Right kidney (tissue), 9 donors: ENCODE results near the gene CD52.

Source experiments
- DNase-seq: peaks from one replicate; pipeline ENCODE4 v3.0.0-alpha.2; 2016
- long read RNA-seq, 8 donors: transcript quantifications; one replicate each; lab custom pipeline, GENCODE V29; 2026

CD52 gene
- long read RNA-seq, donor 1, transcript CD52-201 (2 exons, 468 nt), result major isoform, 7 of 7 reads
- long read RNA-seq, donor 1, partial matches to known transcripts, result 0 of 7 reads
- long read RNA-seq, donor 1, other reads (novel, unspliced or antisense), result 0 of 7 reads
- long read RNA-seq, donor 2, partial matches to known transcripts, result 0 of 1 reads
- long read RNA-seq, donor 2, other reads (novel, unspliced or antisense), result 0 of 1 reads
- long read RNA-seq, donor 3, partial matches to known transcripts, result 0 of 1 reads
- long read RNA-seq, donor 3, other reads (novel, unspliced or antisense), result 0 of 1 reads
- long read RNA-seq, donor 4, partial matches to known transcripts, result 0 of 2 reads
- long read RNA-seq, donor 4, other reads (novel, unspliced or antisense), result 0 of 2 reads
- long read RNA-seq, donor 5, transcript CD52-201 (2 exons, 468 nt), result major isoform, 9 of 9 reads
- long read RNA-seq, donor 5, partial matches to known transcripts, result 0 of 9 reads
- long read RNA-seq, donor 5, other reads (novel, unspliced or antisense), result 0 of 9 reads
- long read RNA-seq, donor 6, partial matches to known transcripts, result 0 of 4 reads
- long read RNA-seq, donor 6, other reads (novel, unspliced or antisense), result 0 of 4 reads
- long read RNA-seq, donor 7, transcript CD52-201 (2 exons, 468 nt), result major isoform, 11 of 11 reads
- long read RNA-seq, donor 7, partial matches to known transcripts, result 0 of 11 reads
- long read RNA-seq, donor 7, other reads (novel, unspliced or antisense), result 0 of 11 reads
- long read RNA-seq, donor 8, transcript CD52-201 (2 exons, 468 nt), result major isoform, 12 of 12 reads
- long read RNA-seq, donor 8, partial matches to known transcripts, result 0 of 12 reads
- long read RNA-seq, donor 8, other reads (novel, unspliced or antisense), result 0 of 12 reads

GRCh38 chr1:26317612-26318337 lies at the start of gene CD52:
Gene CD52, plus strand, starts transcription at chr1:26317958. Its CDS starts 60 bp downstream, at chr1:26318018.
- DNase-seq, result no peak

- no peak for DNase-seq
Measured at GRCh38 chr1:26268290-26269197, 49.2 kb upstream of the CD52 start.

- no peak for DNase-seq
Measured at GRCh38 chr1:26269198-26269550, 48.6 kb upstream of the CD52 start.

GRCh38 chr1:26274801-26275425 lies 42.8 kb upstream of the CD52 start:
- DNase-seq, result no peak

- peak; percentile 67 for DNase-seq
Measured at GRCh38 chr1:26275580-26276431, 42.0 kb upstream of the CD52 start.

- DNase-seq, result no peak
Measured at GRCh38 chr1:26276432-26276838, 41.3 kb upstream of the CD52 start.

GRCh38 chr1:26277261-26277661 lies 40.5 kb upstream of the CD52 start:
- DNase-seq, result no peak

GRCh38 chr1:26277719-26278118 lies 40.0 kb upstream of the CD52 start:
- DNase-seq, result no peak

GRCh38 chr1:26278303-26278702 lies 39.5 kb upstream of the CD52 start:
- no peak for DNase-seq

- no peak for DNase-seq
Measured at GRCh38 chr1:26278724-26279455, 38.9 kb upstream of the CD52 start.

GRCh38 chr1:26279456-26280332 lies 38.1 kb upstream of the CD52 start, which contains the start of gene SH3BGRL3:
Gene SH3BGRL3, plus strand, starts transcription at chr1:26280086. Its CDS starts 70 bp downstream, at chr1:26280156.
- peak; percentile 97 for DNase-seq

- no peak for DNase-seq
Measured at GRCh38 chr1:26280333-26281042, 37.3 kb upstream of the CD52 start.

GRCh38 chr1:26281091-26281958 lies 36.4 kb upstream of the CD52 start:
- DNase-seq, result no peak

GRCh38 chr1:26281971-26282370 lies 35.8 kb upstream of the CD52 start:
- peak; percentile 36 for DNase-seq

- DNase-seq, result no peak
Measured at GRCh38 chr1:26282401-26282918, 35.3 kb upstream of the CD52 start.

- no peak for DNase-seq
Measured at GRCh38 chr1:26283279-26283853, 34.4 kb upstream of the CD52 start.
